Measurements from ENCODE around the gene KRT2. TPM values are rescaled to one million over a fixed set of nuclear protein-coding genes. Genes with fewer than 3 reads are reported as not detected.

KRT2 gene
- total RNA-seq, 1 donor from 2014 or later: not detected

DNA sequence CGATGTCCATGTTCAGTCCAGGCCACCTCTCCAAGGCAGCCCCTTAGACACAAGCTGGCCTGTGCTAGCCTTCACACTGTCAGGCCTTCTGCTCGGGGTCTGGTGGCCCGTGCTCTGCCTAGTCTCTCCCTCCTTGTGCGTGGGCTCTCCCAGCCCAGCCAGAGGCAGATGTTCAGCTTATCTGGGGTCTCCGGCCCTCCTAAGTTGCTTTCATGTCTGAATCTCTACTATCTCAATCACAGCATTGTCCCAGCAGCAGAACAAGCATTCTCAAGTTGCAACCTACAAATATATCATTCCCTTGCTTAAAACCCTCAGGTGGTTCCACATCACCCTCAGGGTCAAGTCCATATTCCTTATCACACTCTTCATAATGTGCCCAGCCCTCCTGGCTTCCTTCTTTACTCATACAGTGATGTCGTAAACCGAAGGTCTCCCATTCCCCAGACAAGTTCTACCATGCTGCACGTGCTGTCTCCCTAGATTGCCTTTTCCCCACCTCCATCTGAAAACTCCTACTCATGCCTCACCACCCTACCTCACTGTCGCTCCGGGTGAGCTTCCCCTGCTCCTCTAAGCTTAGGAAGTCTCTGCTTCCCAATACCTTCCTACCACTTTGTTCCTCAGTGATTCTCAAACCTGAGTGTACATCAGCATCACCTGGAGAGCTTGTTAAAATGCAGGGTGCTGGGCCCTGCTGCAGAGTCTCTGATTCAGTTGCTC, 35.2 kb downstream of the KRT2 start:
- Histone ChIP-seq H3K4me3 (ENCODE audit: low read depth, low read length) (no peak overlapping the region), H3K36me3 (ENCODE audit: control insufficient read depth, insufficient read depth, low read length) (no peaks in the 10 kb centered on the region), H3K27me3 (ENCODE audit: control insufficient read depth, insufficient read depth, low read length) (peaks cover 5% of the 10 kb centered on the region)
- TF ChIP-seq, protein P1, sequence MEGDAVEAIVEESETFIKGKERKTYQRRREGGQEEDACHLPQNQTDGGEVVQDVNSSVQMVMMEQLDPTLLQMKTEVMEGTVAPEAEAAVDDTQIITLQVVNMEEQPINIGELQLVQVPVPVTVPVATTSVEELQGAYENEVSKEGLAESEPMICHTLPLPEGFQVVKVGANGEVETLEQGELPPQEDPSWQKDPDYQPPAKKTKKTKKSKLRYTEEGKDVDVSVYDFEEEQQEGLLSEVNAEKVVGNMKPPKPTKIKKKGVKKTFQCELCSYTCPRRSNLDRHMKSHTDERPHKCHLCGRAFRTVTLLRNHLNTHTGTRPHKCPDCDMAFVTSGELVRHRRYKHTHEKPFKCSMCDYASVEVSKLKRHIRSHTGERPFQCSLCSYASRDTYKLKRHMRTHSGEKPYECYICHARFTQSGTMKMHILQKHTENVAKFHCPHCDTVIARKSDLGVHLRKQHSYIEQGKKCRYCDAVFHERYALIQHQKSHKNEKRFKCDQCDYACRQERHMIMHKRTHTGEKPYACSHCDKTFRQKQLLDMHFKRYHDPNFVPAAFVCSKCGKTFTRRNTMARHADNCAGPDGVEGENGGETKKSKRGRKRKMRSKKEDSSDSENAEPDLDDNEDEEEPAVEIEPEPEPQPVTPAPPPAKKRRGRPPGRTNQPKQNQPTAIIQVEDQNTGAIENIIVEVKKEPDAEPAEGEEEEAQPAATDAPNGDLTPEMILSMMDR (IDR thresholded peaks at IDR 0.05; ENCODE audit: insufficient read depth, low read length, severe bottlenecking): no peak
- no peak for DNase-seq (ENCODE audit: low read depth)
- FAIRE-seq: peak; percentile 43

GRCh38 chr12:52615912-52616311, 36.1 kb downstream of the KRT2 start:
- DNase-seq (ENCODE audit: low read depth) (no peak), FAIRE-seq (no peak)
- H3K36me3 ChIP-seq (ENCODE audit: control insufficient read depth, insufficient read depth, low read length): no peaks in the 10 kb centered on the region
- TF ChIP-seq, protein P1 (IDR thresholded peaks at IDR 0.05; ENCODE audit: insufficient read depth, low read length, severe bottlenecking): no peak
- peaks cover 7% of the 10 kb centered on the region for H3K27me3 ChIP-seq (ENCODE audit: control insufficient read depth, insufficient read depth, low read length)
- H3K4me3 ChIP-seq (ENCODE audit: low read depth, low read length): no peak overlapping the region

GRCh38 chr12:52615208-52615868, 36.7 kb downstream of the KRT2 start:
- Histone ChIP-seq H3K4me3 (ENCODE audit: low read depth, low read length) (no peak overlapping the region), H3K27me3 (ENCODE audit: control insufficient read depth, insufficient read depth, low read length) (peaks cover 7% of the 10 kb centered on the region), H3K36me3 (ENCODE audit: control insufficient read depth, insufficient read depth, low read length) (no peaks in the 10 kb centered on the region)
- TF ChIP-seq, protein P1 (IDR thresholded peaks at IDR 0.05; ENCODE audit: insufficient read depth, low read length, severe bottlenecking): no peak
- FAIRE-seq (no peak), DNase-seq (ENCODE audit: low read depth) (peak; percentile 52)

GRCh38 chr12:52614381-52615207, 37.4 kb downstream of the KRT2 start:
- FAIRE-seq (no peak), DNase-seq (ENCODE audit: low read depth) (peak; percentile 40)
- H3K27me3 ChIP-seq (ENCODE audit: control insufficient read depth, insufficient read depth, low read length): peaks cover 7% of the 10 kb centered on the region

DNA sequence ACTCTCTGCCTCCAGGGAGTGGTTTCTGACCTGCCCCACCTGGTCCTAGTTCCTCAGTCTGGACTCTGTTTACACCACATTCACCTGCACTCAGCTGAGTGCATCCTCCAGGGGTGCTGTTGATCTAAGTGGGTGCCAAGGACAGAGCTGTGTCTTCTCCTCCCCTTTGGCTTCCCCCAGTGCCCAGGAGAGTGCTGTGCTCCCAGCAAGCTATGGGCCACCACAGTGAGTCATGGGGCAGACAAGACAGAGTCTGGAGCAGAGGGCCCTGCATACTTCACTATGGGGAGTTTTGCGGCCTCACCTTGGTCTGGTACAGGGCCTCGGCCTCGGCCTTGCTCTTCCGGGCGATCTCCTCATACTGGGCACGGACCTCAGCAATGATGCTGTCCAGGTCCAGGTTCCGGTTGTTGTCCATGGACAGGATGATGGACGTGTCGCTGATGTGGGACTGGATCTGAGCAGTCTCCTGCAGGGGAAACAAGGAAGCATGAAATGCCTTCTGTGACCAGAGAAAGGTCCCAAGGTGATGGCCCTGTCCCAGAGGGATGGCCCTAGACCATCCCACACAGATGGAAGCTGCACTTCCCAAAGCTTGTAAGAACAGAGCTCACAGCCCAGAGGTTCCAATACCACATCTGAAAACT, 38.5 kb downstream of the KRT2 start:
- DNase-seq (ENCODE audit: low read depth) (no peak), FAIRE-seq (no peak)
- no peak overlapping the region for H3K4me3 ChIP-seq (ENCODE audit: low read depth, low read length)
- H3K36me3 ChIP-seq (ENCODE audit: control insufficient read depth, insufficient read depth, low read length): no peaks in the 10 kb centered on the region
- H3K27me3 ChIP-seq (ENCODE audit: control insufficient read depth, insufficient read depth, low read length): peaks cover 8% of the 10 kb centered on the region
- TF ChIP-seq, protein P1 (IDR thresholded peaks at IDR 0.05; ENCODE audit: insufficient read depth, low read length, severe bottlenecking): no peak

More at GRCh38 chr12:52614381-52615207, 37.4 kb downstream of the KRT2 start:
- TF ChIP-seq, protein P1 (IDR thresholded peaks at IDR 0.05; ENCODE audit: insufficient read depth, low read length, severe bottlenecking): no peak
- Histone ChIP-seq H3K4me3 (ENCODE audit: low read depth, low read length) (no peak overlapping the region), H3K36me3 (ENCODE audit: control insufficient read depth, insufficient read depth, low read length) (no peaks in the 10 kb centered on the region)

Data from bronchial epithelial cell (primary cell).